Upper lobe of left lung (tissue), 4 donors: ENCODE results near the gene BCAS3.

Source experiments
- CTCF ChIP-seq, 6 experiments: fragments of 450-650 bp in 4 of 6; fragments of 200-600 bp in 2 of 6; sonication (generic) in 2 of 6; IDR thresholded peaks; one replicate each; pipeline ENCODE4 v1.5.1; 2016 to 2019; ENCODE audit warnings: antibody characterized with exemption in 6 of 6
- POLR2A ChIP-seq, 4 donors: fragments of 450-650 bp; IDR thresholded peaks; one replicate each; pipeline ENCODE4 v1.5.1; 2016 to 2017; ENCODE audit warnings: antibody characterized with exemption in 4 of 4, mild to moderate bottlenecking in 2 of 4

GRCh38 chr17:61203671-61204131 is 526.0 kb downstream of the BCAS3 start:
- TF ChIP-seq CTCF (IDR thresholded peaks at IDR 0.05) (no peak), POLR2A (IDR thresholded peaks at IDR 0.05) (no peak)
